Iris pigment epithelial cell (primary cell): ENCODE results near the gene ULBP2.
"Not testable (repeated sequence)": the region's sequence is repeated elsewhere in the genome, so short reads cannot be mapped to it uniquely, and the experiment has no call there.

Source experiments
- DNase-seq: peaks from one replicate; pipeline ENCODE4 v3.0.0-alpha.2; 2011; ENCODE audit warnings: low read depth

The ULBP2 gene

DNA sequence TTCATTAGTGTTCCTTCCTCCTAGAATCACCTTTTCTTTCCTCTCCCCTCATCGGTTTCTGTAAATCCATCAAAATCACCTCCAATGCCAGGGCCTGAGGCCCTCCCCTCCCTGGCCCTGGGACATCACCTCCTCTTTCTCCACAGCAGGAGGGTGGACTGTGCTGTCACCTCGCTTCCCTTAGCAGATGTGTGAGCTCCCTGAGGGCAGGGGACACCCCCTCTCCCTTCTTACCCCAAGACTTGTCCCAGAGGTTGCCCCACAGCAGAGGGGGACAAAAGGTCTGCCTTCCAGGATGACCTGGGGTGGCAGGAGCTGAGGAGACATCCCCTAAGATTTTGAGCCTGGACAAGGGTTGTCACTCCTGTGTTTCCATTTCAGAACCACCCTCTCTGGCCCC lies 27.8 kb downstream of the ULBP2 start:
- DNase-seq: no peak

DNA sequence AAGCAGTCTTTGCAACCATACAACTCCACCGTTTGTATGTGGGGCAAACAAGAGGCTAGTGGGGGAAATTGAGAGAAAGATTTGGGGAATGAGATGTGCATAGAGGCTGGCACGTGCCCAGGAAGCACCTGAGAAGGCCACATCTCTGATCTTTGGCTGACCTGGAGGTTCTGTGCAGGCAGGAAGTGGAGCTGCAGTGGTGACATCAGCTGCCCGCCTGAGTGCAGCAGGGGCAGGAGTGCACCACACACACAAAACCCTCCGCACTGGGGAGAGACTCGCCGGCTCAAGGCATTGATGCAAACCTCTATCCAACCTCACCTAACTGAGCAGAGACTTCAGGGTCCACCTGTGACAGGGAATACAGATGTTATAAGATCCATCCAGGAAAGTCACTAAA lies 32.6 kb downstream of the ULBP2 start:
- DNase-seq: not testable (repeated sequence)

DNA sequence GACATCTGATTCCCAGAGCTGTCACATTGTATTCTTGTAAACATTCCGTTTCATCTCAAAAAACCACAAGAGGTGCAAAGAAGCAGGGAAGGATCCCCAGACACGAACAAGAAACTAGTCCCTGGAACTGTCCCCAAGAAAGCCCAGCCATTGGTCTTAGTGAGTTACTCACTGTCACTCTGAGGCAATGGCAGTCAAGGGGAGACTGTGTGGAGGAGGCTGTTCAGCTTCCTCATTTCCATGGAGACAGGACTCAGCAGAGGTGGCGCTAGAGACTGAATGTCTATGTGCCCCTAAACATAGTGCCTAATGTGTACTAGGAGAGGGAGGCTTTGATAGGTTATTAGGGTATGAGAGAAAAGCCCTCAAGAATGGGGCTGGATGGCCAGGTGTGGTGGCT lies 33.0 kb downstream of the ULBP2 start:
- DNase-seq: no peak

DNA sequence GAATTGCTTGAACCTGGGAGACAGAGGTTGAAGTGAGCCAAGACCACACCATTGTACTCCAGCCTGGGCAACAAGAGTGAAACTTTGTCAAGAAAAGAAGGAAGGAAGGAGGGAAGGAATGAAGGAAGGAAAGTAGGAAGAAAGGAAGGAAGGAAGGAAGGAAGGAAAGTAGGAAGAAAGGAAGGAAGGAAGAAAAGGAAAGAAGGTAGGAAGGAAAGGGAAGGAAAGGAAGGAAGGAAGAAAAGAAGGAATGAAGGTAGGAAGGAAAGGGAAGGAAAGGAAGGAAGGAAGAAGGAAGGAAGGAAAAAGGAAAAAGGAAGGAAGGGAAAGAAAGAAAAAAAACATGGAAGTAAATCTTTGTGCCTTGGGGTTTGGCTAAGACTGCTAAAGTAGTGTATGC lies 33.6 kb downstream of the ULBP2 start:
- DNase-seq: no peak

DNA sequence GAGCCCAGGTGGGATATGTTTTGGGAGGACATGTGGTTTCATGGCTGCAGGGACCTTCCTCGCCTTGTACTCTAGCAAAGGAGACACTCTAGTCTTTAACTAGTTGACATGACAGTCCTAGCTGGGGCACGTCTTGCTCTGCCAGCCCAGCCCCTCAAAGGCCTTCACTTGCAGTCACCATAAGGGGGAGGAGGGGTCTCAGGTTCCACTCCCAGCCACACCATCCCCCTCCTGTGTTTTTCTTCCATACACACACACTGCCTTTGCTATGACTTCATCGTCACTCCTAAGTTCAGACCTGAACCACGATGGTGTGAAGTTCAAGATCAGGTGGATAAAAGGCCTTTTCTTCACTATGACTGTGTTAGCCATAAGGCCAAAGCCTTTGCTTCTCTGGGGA lies 35.4 kb downstream of the ULBP2 start:
- no peak for DNase-seq

DNA sequence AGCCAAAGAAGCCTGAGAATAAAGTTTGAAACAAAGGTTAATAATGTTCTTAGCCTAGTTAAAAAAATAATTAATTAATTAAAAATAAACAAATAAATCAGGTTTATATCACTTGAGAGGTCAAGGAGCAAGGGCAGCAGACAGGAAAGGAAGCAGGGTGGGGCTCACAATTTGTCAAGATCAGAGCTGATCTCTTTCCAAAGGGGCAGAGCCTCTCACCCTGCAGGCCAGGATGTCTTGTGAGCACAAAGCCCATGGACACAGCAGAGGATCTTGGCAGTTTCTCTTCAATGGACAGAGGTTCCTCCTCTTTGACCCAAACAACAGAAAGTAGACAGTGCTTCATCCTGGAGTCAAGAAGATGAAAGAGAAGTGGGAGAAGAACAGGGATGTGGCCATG lies 36.8 kb downstream of the ULBP2 start:
- DNase-seq: no peak

DNA sequence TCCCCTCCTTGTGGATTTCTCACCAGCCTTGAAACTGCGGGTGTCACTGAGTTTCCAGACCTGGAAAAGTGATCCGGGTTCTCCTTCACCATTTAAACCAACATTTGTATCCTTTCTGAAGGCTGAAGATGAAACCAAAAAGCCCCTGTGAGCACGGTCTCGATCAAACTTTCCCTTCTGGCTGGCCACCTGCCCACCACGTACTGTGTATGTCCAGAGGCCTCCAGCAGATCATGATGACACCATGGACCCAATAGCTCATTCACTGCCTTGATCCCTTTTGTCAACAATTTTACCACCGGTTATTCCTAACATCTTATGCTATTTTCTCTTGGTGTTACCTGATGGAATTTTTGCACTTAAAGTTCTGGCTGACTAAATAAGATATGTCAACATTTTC lies 37.5 kb downstream of the ULBP2 start:
- DNase-seq: no peak

DNA sequence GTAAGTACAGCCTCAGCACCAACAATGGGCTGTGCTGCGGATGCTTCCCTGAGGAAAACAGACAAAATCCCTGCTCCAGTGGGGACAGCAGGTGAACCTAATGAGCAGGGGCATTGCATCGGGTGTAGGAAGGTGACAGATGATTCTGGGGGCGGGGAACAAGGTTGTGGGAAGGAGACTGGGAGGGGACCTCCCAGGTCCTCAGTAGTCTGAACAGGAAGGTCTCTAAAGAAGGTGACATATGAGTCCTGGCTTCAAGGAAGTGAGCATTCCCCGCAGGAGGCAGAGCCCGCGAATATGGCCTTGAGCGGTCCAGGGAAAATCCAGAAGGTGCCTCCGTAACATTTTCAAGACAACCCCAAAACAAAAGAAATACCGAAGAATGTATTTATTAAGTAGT lies 41.3 kb downstream of the ULBP2 start:
- DNase-seq: no peak

DNA sequence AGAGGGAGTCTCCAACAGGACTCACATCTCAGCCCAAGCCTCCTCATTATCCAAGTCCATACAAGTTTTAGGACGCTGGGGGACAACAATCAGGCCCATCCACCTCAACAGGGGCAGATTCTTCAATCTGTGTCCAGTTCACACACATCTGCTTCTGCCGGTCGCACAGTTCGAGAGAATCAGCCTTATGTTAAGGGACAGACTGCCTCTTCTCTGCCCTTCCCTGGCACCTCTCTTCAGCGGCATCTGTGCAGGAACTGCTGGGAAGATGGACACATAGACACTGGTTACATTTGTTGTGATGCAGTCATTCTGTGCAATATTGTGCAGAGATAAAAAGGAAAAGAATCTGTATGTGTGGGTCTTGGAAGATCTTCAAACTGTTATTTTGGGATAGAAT lies 43.0 kb downstream of the ULBP2 start:
- no peak for DNase-seq

DNA sequence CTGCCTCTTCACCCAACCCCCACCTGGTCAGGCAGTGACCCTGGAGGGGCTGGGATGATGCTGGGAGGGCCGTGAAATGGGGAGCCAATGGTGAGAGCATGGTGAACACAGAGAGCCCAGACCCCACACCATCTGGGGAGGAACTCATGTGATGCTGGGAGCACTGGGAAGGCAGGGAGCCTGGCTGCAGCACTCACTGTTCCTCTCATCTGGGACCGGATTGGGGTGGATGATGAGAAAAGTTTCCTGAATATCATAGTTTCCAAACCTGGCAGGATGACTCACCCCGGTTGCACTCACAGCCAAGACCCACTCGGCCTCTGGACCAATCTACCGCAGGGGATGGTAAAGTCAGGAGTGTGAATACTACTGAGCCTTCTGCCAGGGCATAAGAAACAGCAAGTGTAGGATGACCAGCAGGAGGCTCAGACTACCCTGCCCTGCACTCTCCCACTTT lies 43.7 kb downstream of the ULBP2 start:
- DNase-seq: no peak

DNA sequence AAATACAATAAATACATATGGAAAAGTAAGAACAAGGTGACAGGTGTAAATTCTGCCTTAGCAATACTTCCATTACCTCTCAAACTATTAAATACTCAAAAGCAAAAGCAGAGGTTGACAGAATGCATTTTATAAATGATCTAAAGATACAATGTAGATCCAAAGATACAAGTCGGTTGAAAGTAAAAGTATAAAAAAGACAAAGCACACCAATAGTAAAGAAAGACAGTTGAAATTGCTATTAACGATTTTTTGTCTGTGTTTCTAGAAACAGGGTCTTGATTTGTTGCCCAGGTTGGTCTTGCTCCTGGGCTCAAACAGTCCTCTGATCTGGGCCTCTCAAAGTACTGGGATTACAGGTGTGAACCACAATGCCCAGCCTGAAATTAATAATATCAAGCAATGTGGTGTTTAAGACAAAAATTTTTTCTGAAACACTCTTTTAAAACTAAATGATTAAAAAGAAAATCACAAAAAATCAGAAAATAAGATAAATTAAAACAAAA lies 45.8 kb downstream of the ULBP2 start:
- DNase-seq: no peak

DNA sequence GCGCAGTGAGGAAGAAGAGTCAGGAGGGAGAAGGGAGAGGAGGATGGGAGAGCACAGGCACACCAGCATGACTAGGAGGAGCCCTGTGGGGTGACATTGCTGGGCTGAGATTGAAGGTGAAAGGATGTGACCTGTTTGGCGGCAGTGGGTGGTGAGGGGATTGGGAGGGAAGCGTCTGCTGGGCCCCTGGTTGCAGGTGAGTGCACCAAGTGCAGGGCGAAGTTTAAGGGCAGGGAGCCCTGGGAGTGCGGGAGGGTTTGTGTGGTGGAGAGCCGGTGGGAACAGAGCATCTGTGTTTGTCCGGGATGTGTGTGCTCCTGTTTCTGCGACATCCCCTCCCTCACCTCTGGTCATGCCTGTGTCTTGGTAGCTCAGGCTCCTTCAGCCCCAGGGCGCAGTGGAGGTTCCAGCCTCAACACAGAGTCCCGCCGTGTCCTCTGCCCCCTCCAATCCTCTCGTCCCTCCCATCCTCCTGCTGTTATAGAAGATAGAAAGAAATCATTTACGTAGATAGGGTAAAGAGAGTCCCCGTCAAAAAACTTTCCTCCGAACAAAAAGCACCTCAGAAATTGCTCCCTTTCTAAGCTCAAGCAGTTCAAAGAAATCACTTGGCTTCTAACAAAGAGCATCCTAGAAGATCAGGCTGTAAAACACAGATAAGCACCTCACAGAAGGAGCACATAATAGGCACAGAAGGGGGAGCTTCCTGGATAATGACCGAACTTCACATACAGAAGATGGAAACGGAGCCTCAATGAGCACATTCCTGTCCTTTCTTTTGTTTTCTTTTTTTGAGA lies 46.9 kb downstream of the ULBP2 start:
- no peak for DNase-seq

DNA sequence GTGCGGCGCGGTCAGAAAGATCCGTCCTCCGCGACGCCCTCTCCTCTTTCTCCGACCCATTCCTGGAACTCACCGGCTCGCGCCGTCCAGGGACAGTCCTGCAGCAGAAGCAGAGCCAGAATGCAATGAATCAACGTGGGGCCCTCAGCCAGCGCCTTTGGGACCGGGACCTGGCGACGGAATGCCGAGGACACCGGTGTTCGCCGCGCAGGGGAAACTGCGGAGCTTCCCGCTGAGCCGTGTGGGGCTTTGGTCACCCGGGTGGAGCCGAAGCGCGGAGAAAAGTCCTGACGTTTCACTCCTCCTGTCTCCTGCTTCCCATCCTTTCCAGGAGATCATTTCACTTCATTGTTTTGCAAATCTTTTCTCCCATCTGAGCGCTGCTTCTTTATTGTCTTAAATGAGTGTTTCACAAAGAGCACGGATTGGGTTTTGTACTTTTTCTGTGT lies 48.4 kb downstream of the ULBP2 start:
- DNase-seq: no peak

DNA sequence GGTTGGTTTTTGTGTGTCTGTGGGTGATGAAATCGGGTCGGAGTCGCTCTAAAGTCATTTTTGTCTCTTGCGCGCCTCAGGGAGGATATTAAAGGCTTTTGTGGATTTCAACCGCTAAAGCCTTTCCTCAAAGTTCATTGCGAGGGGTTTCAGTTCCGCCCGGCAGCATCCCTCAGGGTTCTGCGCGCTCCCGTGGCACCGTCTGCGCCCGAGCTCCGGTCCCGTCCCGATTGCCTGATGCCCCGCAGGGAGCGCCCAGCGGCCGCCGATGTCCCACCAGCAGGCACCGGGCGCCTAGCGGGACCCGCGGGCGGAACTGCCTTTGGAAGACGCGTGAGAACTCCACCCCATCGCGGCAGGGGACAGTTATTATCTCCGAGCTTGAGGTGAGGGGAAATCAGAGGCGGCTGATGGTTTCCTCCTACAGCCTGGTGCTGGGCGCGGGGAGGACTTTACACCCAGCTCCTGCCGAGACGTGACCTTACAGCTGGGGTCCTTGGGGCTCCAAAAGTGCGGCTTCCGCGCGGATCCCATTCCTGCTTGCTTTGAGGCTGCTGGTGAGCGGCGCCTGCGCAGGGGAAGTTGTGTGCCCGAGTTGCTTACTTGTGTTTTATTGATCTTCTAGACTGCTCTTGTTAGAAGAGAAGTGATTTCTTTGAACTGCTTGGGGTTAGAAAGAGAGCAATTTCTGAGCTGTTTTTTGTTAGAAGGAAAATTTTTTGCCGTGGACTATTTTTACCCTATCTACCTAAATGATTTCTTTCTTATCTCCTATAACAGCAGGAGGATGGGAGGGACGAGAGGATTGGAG lies 49.1 kb downstream of the ULBP2 start:
- no peak for DNase-seq

DNA sequence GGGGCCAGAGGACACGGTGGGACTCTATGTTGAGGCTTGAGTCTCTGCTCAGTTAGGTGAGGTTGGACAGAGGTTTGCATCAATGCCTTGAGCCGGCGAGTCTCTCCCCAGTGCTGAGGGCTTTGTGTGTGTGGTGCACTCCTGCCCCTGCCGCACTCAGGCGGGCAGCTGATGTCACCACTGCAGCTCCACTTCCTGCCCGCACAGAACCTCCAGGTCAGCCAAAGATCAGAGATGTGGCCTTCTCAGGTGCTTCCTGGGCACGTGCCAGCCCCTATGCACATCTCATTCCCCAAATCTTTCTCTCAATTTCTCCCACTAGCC lies 49.6 kb downstream of the ULBP2 start:
- DNase-seq: not testable (repeated sequence)

DNA sequence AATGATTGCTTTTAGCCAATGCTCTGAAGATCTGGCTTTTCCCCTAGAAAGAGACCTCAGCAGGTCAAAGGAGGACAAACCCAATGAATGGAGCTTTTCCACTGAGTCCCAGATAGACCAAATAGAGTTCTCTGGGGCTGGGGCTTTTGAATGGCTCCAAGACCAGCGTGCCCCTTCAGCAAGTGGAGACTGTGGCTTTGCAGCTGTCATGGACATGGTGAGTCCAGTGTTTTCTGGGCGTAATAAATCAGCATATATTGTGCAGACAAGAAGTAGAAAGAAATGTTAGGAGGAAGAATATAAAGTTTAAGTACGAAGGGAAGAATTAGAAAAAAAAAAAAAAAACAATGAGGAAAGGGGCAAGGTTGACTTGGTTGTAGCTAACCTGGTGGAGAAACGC lies 50.0 kb downstream of the ULBP2 start:
- no peak for DNase-seq

DNA sequence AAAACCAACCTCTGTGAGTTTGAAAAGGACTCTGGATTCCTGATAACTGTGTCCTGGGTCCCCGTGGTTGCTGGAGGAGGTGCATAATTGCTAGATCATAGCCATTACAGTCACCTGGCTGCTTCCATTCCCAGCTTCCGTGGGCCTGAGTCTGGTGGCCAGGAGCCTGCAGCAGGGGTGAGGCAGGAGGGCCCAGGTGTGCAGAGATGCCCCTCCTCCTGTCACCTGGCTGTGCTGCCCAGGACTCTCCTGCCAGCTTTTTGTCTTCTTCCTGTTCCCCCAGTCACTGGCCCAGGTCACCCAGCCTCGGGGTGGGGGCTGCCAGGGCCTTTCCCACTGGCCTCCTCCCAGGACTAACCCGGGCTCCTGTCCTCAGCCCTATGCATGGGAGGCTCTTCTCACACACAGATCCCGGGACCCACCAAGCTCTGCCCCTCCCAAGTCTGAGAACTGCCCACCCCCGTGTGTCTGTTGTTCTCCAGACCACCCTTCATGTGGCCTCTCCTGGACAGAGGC lies 53.5 kb downstream of the ULBP2 start:
- DNase-seq: no peak

DNA sequence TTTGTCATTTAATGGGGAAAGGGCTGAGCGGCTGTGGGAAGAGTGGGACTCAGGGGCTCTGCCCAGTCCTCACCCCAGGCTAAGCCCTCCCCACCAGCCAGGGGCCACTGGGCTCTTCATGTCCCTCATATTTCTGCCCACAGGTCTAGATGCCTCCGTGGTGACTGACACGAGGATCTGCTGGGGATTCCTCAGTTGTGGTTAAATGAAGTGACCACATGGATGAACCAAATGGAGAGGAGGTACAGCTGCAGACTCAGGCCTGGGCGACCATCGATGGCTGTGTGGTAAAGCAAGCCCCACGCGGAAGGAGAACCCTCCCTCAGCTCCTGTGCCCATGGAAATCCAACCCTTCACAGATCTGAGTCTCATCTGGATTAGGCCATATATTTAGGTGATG lies 54.2 kb downstream of the ULBP2 start:
- no peak for DNase-seq
